Measurements from ENCODE around the gene PYROXD2.

The PYROXD2 gene

DNA sequence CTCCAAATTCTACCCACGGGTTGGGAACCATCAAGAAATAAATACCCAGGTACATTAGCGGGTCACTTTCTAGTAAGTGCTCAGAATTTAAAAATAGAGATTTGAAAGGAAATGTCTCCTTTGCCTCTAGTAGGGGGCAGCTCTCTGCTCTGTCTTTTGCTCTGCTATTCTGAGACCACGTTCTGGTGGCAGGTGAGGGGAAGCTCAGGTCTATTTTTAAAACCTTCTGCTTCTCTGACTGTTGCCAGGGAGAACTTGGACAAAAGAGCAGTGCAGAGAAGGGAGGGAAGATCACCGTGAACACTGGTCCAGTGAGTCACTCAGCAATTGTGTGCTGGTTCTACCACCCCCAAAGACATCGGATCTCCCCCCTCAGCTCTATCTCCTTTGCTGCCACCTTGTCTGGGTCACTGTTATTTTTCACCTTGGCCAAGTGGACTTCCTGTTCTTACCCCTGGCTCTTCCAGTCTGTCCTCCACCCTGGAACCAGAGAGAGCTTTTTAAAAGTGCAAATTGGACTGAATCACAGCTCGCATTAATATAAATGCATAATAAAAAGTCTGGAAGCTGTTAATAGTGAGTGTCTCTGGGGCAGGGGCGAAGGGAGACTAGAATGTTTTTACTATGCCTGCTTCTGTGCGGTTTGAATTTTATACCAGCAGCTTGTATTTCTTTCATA lies 74.6 kb downstream of the PYROXD2 start:
- DNase-seq (ENCODE audit: extremely low read depth in 1 of 2, low read depth in 1 of 2), result no peak

DNA sequence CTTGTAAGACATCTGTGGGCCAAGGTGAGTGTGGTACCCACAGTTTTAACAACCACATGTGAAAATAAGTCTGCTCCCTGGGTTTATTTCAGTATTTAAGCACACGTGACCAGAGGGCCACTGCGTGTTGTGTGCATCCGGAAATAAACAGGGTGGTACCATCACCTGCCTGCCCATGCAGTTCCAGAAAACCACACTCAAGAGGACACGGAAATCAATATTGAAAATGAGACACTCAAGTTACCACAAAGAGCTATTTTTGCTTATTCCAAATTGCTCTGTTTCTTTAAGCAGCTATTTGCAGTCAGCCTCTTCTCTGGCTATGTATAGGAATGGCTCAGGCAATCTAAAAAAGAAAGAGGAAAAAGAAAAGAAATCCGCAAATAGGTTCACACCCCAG lies 75.2 kb downstream of the PYROXD2 start:
- no peak for DNase-seq (ENCODE audit: extremely low read depth in 1 of 2, low read depth in 1 of 2)

DNA sequence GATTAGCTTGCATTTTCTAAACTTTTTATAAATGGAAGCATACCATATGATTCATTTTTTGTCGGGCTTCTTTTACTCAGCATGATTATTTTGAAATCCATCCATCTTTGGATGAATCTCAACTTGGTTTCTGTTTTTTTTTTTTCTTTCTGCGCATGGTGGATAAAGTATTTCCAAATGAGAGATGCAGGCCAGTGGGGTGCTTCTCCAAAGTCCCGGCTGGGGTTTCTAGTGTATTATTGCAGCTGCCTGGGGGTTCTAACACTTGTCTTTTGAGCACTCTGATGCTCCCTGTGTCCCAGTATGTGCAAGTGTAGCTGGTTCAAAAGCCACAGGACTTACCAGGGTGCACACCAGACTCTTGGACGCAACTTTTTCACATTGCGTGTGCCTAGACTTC lies 76.1 kb downstream of the PYROXD2 start:
- no peak for DNase-seq (ENCODE audit: extremely low read depth in 1 of 2, low read depth in 1 of 2)

DNA sequence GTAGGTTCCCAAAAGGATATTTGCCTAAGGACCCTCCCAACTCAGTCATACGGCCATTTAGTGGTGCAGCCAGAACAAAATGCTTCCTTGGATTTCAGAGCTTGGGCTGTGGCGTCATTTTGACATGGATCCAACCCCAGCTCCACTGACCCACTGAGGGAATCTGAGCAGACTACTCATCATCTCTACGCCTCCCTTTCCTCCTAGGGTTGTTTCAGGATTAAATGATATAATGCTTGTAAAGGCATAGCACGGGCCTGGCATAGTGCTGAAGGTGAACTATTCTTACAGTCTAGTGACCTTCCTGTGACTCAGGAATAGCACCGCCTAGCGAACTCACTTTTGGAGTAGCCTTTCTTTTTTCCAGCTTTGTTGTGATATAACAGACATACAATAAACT lies 76.7 kb downstream of the PYROXD2 start:
- no peak for DNase-seq (ENCODE audit: extremely low read depth in 1 of 2, low read depth in 1 of 2)

DNA sequence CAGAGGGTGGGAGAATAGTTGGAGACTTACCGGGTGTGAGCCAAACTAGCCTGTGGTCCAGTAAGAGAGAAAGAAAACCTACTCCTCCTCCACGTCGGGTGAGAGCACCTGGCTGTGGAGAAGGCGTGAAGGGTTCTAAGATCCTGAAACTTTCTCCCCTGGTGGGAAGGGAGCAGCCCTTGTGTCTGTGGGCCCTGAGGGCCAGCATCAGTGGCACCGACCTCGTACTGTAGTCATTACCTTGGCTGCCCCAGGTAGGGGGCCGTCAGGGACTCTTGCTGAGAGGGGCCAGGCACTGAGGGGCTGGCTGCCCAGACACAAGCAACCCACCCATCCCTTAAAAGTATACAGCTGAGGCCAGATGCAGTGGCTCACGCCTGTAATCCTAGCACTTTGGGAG lies 77.5 kb downstream of the PYROXD2 start:
- DNase-seq (ENCODE audit: extremely low read depth in 1 of 2, low read depth in 1 of 2), result no peak
